HG03342 (cell line): ENCODE data around the gene IGF2BP3.

Experiments
- ATAC-seq: cut with Tn5 transposase; IDR thresholded peaks from one replicate; pipeline ENCODE4 v1.9.1; 2021; ENCODE audit warnings: mild to moderate bottlenecking, moderate library complexity; ENCODE audit not compliant: unreplicated experiment

IGF2BP3 gene

GRCh38 chr7:23472556-23472955, 2.3 kb upstream of the IGF2BP3 start:
- ATAC-seq, result no peak

GRCh38 chr7:23472046-23472445, 1.8 kb upstream of the IGF2BP3 start:
- ATAC-seq, result no peak

- peak; percentile 29 for ATAC-seq
Observed at GRCh38 chr7:23471106-23471859, 992 bp upstream of the IGF2BP3 start.

- no peak for ATAC-seq
Observed at GRCh38 chr7:23469961-23470250, 385 bp downstream of the IGF2BP3 start.

GRCh38 chr7:23469150-23469960, 936 bp downstream of the IGF2BP3 start:
- ATAC-seq, result no peak

- no peak for ATAC-seq
Observed at GRCh38 chr7:23468526-23469149, 1.7 kb downstream of the IGF2BP3 start.

- no peak for ATAC-seq
Observed at GRCh38 chr7:23467806-23468525, 2.3 kb downstream of the IGF2BP3 start.

GRCh38 chr7:23467291-23467805, 2.9 kb downstream of the IGF2BP3 start:
- no peak for ATAC-seq

- no peak for ATAC-seq
Observed at GRCh38 chr7:23462846-23463245, 7.4 kb downstream of the IGF2BP3 start.

GRCh38 chr7:23458044-23458443, 12.2 kb downstream of the IGF2BP3 start:
- ATAC-seq, result no peak

- no peak for ATAC-seq
Observed at GRCh38 chr7:23456093-23456492, 14.2 kb downstream of the IGF2BP3 start.

- ATAC-seq, result no peak
Observed at GRCh38 chr7:23454881-23455526, 15.3 kb downstream of the IGF2BP3 start.

GRCh38 chr7:23450518-23450917, 19.8 kb downstream of the IGF2BP3 start:
- no peak for ATAC-seq

- ATAC-seq, result no peak
Observed at GRCh38 chr7:23449941-23450340, 20.4 kb downstream of the IGF2BP3 start.

- no peak for ATAC-seq
Observed at GRCh38 chr7:23445326-23445725, 25.0 kb downstream of the IGF2BP3 start.

- ATAC-seq, result no peak
Observed at GRCh38 chr7:23443974-23444373, 26.3 kb downstream of the IGF2BP3 start.

- no peak for ATAC-seq
Observed at GRCh38 chr7:23438171-23438570, 32.1 kb downstream of the IGF2BP3 start.

GRCh38 chr7:23434147-23434917, 36.0 kb downstream of the IGF2BP3 start:
- ATAC-seq, result no peak

GRCh38 chr7:23431702-23432199, 38.5 kb downstream of the IGF2BP3 start:
- no peak for ATAC-seq

- no peak for ATAC-seq
Observed at GRCh38 chr7:23430893-23431259, 39.4 kb downstream of the IGF2BP3 start.
